ENCODE results near the gene PRKCA. TPM values are rescaled to one million over a fixed set of nuclear protein-coding genes. Genes with fewer than 3 reads are reported as not detected.

Gene PRKCA
- polyA plus RNA-seq, 1 experiment, result 66.8 TPM

DNA sequence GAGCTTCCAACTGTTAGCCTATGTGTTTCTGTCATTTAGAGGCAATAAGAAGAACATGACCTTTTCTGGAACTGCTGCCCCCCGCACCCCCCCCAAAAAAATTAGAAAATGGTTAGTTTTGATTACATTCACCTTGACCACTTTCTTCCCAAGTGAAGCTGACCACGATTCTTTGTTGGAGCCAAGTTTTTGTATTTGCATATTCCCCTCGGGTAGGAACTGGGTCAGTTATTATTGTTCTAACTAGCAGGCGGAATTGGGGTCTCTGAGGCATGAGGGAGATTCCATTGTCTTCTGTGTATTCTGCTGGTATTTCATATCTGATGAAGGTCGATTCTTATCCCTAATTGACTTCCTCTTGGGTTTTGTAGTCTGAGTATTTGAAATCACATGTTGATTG is 231.6 kb downstream of the PRKCA start:
- POLR2A ChIA-PET, result interaction anchor here (0.6 to 0.7 kb wide), 3 partner anchors 28 to 1741 kb away, joined by 3 to 10 read pairs (median 4); no protein-coding TSS in a partner anchor

DNA sequence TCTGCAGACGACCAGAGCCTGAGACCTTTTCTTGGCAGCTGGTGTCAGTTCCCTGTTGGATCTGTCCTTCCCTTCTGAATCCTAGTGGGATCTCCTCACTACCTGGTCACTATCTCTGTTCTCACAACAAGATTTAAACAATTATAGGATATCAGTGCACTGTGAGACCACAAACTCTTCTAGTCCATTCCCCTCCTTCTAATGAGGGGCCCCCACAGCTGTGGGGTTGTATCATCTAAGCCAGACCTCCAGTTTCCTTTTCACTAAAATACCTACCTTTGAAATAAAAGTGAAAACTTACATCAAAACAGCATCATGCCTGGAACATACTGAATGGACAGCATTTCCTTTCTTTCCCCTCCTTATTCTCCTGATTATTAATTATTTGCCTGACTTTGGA is 233.2 kb downstream of the PRKCA start:
- Histone ChIP-seq H3K27ac (ENCODE audit: low read depth, low read length) (no peak overlapping the region), H3K27me3 (ENCODE audit: control insufficient read depth, insufficient read depth, low read length) (no peaks in the 10 kb centered on the region), H3K9me3 (ENCODE audit: control insufficient read depth, insufficient read depth, low read length) (no peaks in the 10 kb centered on the region), H3K4me3 (ENCODE audit: low read depth, low read length) (no peak overlapping the region)
- TF ChIP-seq CTCF (IDR thresholded peaks at IDR 0.05; ENCODE audit: low read depth, low read length), result no peak
- CTCF ChIA-PET, result interaction anchor here (0.5 kb wide), 1 partner anchor 159 kb away, joined by 3 read pairs; no protein-coding TSS in a partner anchor
- DNase-seq (ENCODE audit: low read depth, low spot score), result no peak
- POLR2A ChIA-PET, result no interaction called here

More for the DNA sequence above, 231.6 kb downstream of the PRKCA start:
- Histone ChIP-seq H3K27me3 (ENCODE audit: control insufficient read depth, insufficient read depth, low read length) (no peaks in the 10 kb centered on the region), H3K27ac (ENCODE audit: low read depth, low read length) (peak overlapping the region; percentile 61), H3K4me3 (ENCODE audit: low read depth, low read length) (no peak overlapping the region; the same call in 1 of the 2 replicates), H3K9me3 (ENCODE audit: control insufficient read depth, insufficient read depth, low read length) (no peaks in the 10 kb centered on the region)
- CTCF ChIA-PET, result interaction anchor here (0.7 to 1.5 kb wide), 2 partner anchors 280 to 334 kb away, joined by 4 to 13 read pairs; no protein-coding TSS in a partner anchor
- DNase-seq (ENCODE audit: low read depth, low spot score), result no peak
- no peak for TF ChIP-seq CTCF (IDR thresholded peaks at IDR 0.05; ENCODE audit: low read depth, low read length)

- CTCF ChIA-PET, result interaction anchor here (1.1 kb wide), 1 partner anchor 30 kb away, joined by 3 read pairs; no protein-coding TSS in a partner anchor
- no peak for TF ChIP-seq CTCF (IDR thresholded peaks at IDR 0.05; ENCODE audit: low read depth, low read length)
- H3K27ac ChIP-seq (ENCODE audit: low read depth, low read length), result no peak overlapping the region
- no peak for DNase-seq (ENCODE audit: low read depth, low spot score)
- no peaks in the 10 kb centered on the region for H3K27me3 ChIP-seq (ENCODE audit: control insufficient read depth, insufficient read depth, low read length)
- H3K9me3 ChIP-seq (ENCODE audit: control insufficient read depth, insufficient read depth, low read length), result no peaks in the 10 kb centered on the region
- no peak overlapping the region for H3K4me3 ChIP-seq (ENCODE audit: low read depth, low read length)
- POLR2A ChIA-PET, result no interaction called here
Observed at GRCh38 chr17:66537502-66537901, 235.1 kb downstream of the PRKCA start.

GRCh38 chr17:66538776-66539175 is 236.4 kb downstream of the PRKCA start:
- no peak for DNase-seq (ENCODE audit: low read depth, low spot score)
- CTCF ChIA-PET, result interaction anchor here (0.9 to 1.2 kb wide), 2 partner anchors 28 to 190 kb away, joined by 3 to 5 read pairs; no protein-coding TSS in a partner anchor
- POLR2A ChIA-PET, result interaction anchor here (1.5 kb wide), 1 partner anchor 9 kb away, joined by 3 read pairs; no protein-coding TSS in a partner anchor

More at GRCh38 chr17:66538776-66539175, 236.4 kb downstream of the PRKCA start:
- TF ChIP-seq CTCF (IDR thresholded peaks at IDR 0.05; ENCODE audit: low read depth, low read length), result no peak
- no peaks in the 10 kb centered on the region for H3K9me3 ChIP-seq (ENCODE audit: control insufficient read depth, insufficient read depth, low read length)
- H3K27me3 ChIP-seq (ENCODE audit: control insufficient read depth, insufficient read depth, low read length), result no peaks in the 10 kb centered on the region
- no peak overlapping the region for H3K4me3 ChIP-seq (ENCODE audit: low read depth, low read length)
- H3K27ac ChIP-seq (ENCODE audit: low read depth, low read length), result no peak overlapping the region
